ENCODE results near the gene SYNC. TPM values are rescaled to one million over a fixed set of nuclear protein-coding genes. Genes with fewer than 3 reads are reported as not detected.

SYNC gene
- total RNA-seq, result 10 to 100 TPM in 1 of 4 donors, 1 to 10 TPM in 3; 2.8 to 16.9 (median 5.8) TPM

- no peak for TF ChIP-seq CTCF (IDR thresholded peaks at IDR 0.05)
- WGBS, 2 donors, result 0 to 1% methylated on average over 22 to 33 of the region's 70 CpGs
- peak; percentile 52 to 94 for DNase-seq (ENCODE audit: low spot score in 2 of 2)
- peak within 1 kb of the TSS; percentile 31 for H3K4me3 ChIP-seq (ENCODE audit: low read depth, poor library complexity, severe bottlenecking)
- intact Hi-C loops (cut with DNase I; ENCODE audit: low total_unique reads), result loop anchor here (10.0 kb wide), 1 partner anchor 162 kb away; no protein-coding TSS in a partner anchor
These were observed at the start of gene SYNC for GRCh38 chr1:32702599-32703478. SYNC (minus strand) TSS chr1:32702770; CDS start chr1:32702660, 110 bp downstream.

- no peak for TF ChIP-seq POLR2A (IDR thresholded peaks at IDR 0.05)
- no peak for TF ChIP-seq CTCF (IDR thresholded peaks at IDR 0.05)
- no peak for DNase-seq (ENCODE audit: low spot score in 2 of 2)
- H3K4me3 ChIP-seq (ENCODE audit: low read depth, poor library complexity, severe bottlenecking), result no peak overlapping the region
- WGBS, 2 donors, result 63 to 75% methylated on average over 3 of the region's 3 CpGs
- intact Hi-C loops (cut with DNase I; ENCODE audit: low total_unique reads), result no loop called here
These were observed 47.2 kb upstream of the SYNC start for GRCh38 chr1:32749771-32750170.

- WGBS, 2 donors, result 85 to 91% methylated on average over 4 of the region's 4 CpGs
- no peak overlapping the region for H3K4me3 ChIP-seq (ENCODE audit: low read depth, poor library complexity, severe bottlenecking)
- TF ChIP-seq POLR2A (IDR thresholded peaks at IDR 0.05) (no peak), CTCF (IDR thresholded peaks at IDR 0.05) (no peak)
- DNase-seq (ENCODE audit: low spot score in 2 of 2), result no peak
- intact Hi-C loops (cut with DNase I; ENCODE audit: low total_unique reads), result no loop called here
These were observed 46.8 kb upstream of the SYNC start for GRCh38 chr1:32749332-32749731.

- 82 to 88% methylated on average over 8 of the region's 8 CpGs for WGBS, 2 donors
- intact Hi-C loops (cut with DNase I; ENCODE audit: low total_unique reads), result no loop called here
- no peak for DNase-seq (ENCODE audit: low spot score in 2 of 2)
- TF ChIP-seq POLR2A (IDR thresholded peaks at IDR 0.05) (no peak), CTCF (IDR thresholded peaks at IDR 0.05) (no peak)
- no peak overlapping the region for H3K4me3 ChIP-seq (ENCODE audit: low read depth, poor library complexity, severe bottlenecking)
These were observed 46.4 kb upstream of the SYNC start for GRCh38 chr1:32748926-32749325.

- intact Hi-C loops (cut with DNase I; ENCODE audit: low total_unique reads), result no loop called here
- no peak overlapping the region for H3K4me3 ChIP-seq (ENCODE audit: low read depth, poor library complexity, severe bottlenecking)
- no peak for DNase-seq (ENCODE audit: low spot score in 2 of 2)
- 90 to 91% methylated on average over 4 of the region's 4 CpGs for WGBS, 2 donors
- TF ChIP-seq POLR2A (IDR thresholded peaks at IDR 0.05) (no peak), CTCF (IDR thresholded peaks at IDR 0.05) (no peak)
These were observed 45.8 kb upstream of the SYNC start for GRCh38 chr1:32748348-32748747.
